GM12878 (cell line): ENCODE data around the gene USP34.

Experiments used
- EZH2 ChIP-seq: IDR thresholded peaks from 2 replicates; pipeline ENCODE4 v1.6.1; 2012; ENCODE audit warnings: low read depth, mild to moderate bottlenecking, control low read depth, inconsistent platforms, low read length, borderline replicate concordance; ENCODE audit not compliant: control insufficient read depth
- MXI1 ChIP-seq: fragments of 150-350 bp; IDR thresholded peaks from 2 replicates; pipeline ENCODE4 v1.6.1; 2011; ENCODE audit warnings: low read depth, mild to moderate bottlenecking, inconsistent platforms, low read length, improper control_type of control experiment
- PAX5 ChIP-seq: IDR thresholded peaks from 2 replicates; pipeline ENCODE4 v1.6.1; 2011; ENCODE audit warnings: low read depth, low read length, borderline replicate concordance
- POLR2AphosphoS2 ChIP-seq: IDR thresholded peaks from 2 replicates; pipeline ENCODE4 v1.6.1; 2011; ENCODE audit warnings: low read depth, mild to moderate bottlenecking, low read length, improper control_type of control experiment, moderate library complexity
- TAF1 ChIP-seq: IDR thresholded peaks from 2 replicates; pipeline ENCODE4 v1.6.1; 2011; ENCODE audit warnings: mild to moderate bottlenecking, low read depth, low read length, borderline replicate concordance
- YY1 ChIP-seq: IDR thresholded peaks from 2 replicates; pipeline ENCODE4 v1.6.1; 2011; ENCODE audit warnings: low read depth, mild to moderate bottlenecking, low read length
- TF ChIP-seq, protein P1 (sequence below), 3 experiments: IDR thresholded peaks in 2 of 3; conservative IDR thresholded peaks in 1 of 3; 2 replicates each; pipeline ENCODE4 v1.5.1; 2011; ENCODE audit warnings: low read depth in 3 of 3, low read length in 3 of 3, mild to moderate bottlenecking in 3 of 3, control low read depth in 2 of 3, moderate library complexity in 2 of 3, inconsistent platforms in 1 of 3, mixed read lengths in 1 of 3; ENCODE audit not compliant: control insufficient read depth in 2 of 3, insufficient read depth in 1 of 3; ENCODE audit errors: extremely low read depth in 1 of 3
- TF ChIP-seq, protein P2 (sequence below): IDR thresholded peaks from 2 replicates; pipeline ENCODE4 v1.6.1; 2011; ENCODE audit warnings: low read depth, low read length, improper control_type of control experiment, borderline replicate concordance

GRCh38 chr2:61416871-61417645 is 53.8 kb downstream of the USP34 start:
- TF ChIP-seq TAF1, result no peak
- no peak for TF ChIP-seq PAX5
- TF ChIP-seq, protein P1, sequence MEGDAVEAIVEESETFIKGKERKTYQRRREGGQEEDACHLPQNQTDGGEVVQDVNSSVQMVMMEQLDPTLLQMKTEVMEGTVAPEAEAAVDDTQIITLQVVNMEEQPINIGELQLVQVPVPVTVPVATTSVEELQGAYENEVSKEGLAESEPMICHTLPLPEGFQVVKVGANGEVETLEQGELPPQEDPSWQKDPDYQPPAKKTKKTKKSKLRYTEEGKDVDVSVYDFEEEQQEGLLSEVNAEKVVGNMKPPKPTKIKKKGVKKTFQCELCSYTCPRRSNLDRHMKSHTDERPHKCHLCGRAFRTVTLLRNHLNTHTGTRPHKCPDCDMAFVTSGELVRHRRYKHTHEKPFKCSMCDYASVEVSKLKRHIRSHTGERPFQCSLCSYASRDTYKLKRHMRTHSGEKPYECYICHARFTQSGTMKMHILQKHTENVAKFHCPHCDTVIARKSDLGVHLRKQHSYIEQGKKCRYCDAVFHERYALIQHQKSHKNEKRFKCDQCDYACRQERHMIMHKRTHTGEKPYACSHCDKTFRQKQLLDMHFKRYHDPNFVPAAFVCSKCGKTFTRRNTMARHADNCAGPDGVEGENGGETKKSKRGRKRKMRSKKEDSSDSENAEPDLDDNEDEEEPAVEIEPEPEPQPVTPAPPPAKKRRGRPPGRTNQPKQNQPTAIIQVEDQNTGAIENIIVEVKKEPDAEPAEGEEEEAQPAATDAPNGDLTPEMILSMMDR (IDR thresholded peaks at IDR 0.05 in 2 of 3, conservative IDR thresholded peaks at IDR 0.05 in 1 of 3; ENCODE audit: control insufficient read depth in 2 of 3, extremely low read depth in 1 of 3, insufficient read depth in 1 of 3, low read depth in 3 of 3, low read length in 3 of 3), result no peak
- TF ChIP-seq, protein P2, sequence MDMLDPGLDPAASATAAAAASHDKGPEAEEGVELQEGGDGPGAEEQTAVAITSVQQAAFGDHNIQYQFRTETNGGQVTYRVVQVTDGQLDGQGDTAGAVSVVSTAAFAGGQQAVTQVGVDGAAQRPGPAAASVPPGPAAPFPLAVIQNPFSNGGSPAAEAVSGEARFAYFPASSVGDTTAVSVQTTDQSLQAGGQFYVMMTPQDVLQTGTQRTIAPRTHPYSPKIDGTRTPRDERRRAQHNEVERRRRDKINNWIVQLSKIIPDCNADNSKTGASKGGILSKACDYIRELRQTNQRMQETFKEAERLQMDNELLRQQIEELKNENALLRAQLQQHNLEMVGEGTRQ, result no peak
- TF ChIP-seq YY1, result no peak
- no peak for TF ChIP-seq EZH2
- TF ChIP-seq MXI1, result no peak
- no peak for TF ChIP-seq POLR2AphosphoS2
